HUES48 (cell line): ENCODE data around the gene CTNNA3.

ENCODE experiments used
- H3K27ac ChIP-seq: one replicate; pipeline ENCODE4 v1.7.0; 2013; ENCODE audit warnings: low read depth, low read length, inconsistent platforms
- H3K27me3 ChIP-seq: 2 replicates; pipeline ENCODE4 v1.6.1; 2013; ENCODE audit warnings: mild to moderate bottlenecking, low read length; ENCODE audit not compliant: control insufficient read depth, insufficient read depth
- H3K36me3 ChIP-seq: 2 replicates; pipeline ENCODE4 v1.6.1; 2013; ENCODE audit warnings: low read length; ENCODE audit not compliant: control insufficient read depth, insufficient read depth
- H3K4me1 ChIP-seq: 2 replicates; pipeline ENCODE4 v1.6.1; 2013; ENCODE audit warnings: mild to moderate bottlenecking, low read length; ENCODE audit not compliant: control insufficient read depth, insufficient read depth
- H3K4me3 ChIP-seq: 2 replicates; pipeline ENCODE4 v1.5.1; 2013; ENCODE audit warnings: mild to moderate bottlenecking, low read depth, low read length
- H3K9ac ChIP-seq: 2 replicates; pipeline ENCODE4 v1.6.1; 2013; ENCODE audit warnings: mild to moderate bottlenecking, low read depth, low read length, moderate library complexity
- H3K9me3 ChIP-seq: 2 replicates; pipeline ENCODE4 v1.6.1; 2013; ENCODE audit warnings: low read length; ENCODE audit not compliant: control insufficient read depth, insufficient read depth

CTNNA3 gene

DNA sequence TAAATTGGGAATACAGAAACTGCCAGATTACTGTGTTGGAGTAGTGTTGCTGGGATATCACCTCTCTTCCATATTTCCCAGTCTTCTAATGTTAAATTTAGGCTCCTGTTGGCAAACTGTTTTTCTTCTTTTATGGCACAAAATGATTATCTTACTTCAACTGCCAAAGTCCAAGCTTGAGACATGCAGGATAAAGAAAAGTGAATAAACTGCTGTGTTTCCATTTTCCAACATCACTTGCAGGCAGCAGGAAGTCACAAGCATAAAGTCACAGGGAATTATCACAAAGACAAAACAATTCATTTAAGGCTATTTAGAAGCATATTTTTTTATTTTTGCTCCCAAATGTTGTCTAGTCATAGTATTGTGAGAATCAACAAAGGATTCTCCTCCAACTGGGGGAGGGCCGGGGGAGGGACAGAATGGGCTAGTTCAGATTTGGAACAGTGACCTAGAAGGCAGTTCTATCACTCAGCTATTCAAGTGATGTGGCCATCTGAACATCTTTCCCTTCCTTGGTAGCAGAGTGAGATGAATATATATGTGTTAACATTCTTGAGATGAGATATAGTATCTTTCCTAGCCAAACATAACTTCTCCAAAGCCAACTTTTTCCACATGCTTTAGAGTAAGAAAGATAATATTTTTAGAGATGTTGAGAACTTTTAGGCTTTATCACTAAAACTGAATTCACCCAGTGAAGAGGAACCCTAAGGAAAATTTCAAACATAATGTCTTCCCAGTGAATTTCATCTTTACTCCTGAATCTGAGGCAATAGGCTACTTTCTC is 364.7 kb downstream of the CTNNA3 start:
- Histone ChIP-seq H3K9ac (no peak overlapping the region), H3K27ac (no peak overlapping the region), H3K9me3 (no peaks in the 10 kb centered on the region), H3K4me3 (no peak overlapping the region), H3K4me1 (no peaks in the 10 kb centered on the region), H3K36me3 (no peaks in the 10 kb centered on the region), H3K27me3 (no peaks in the 10 kb centered on the region)

DNA sequence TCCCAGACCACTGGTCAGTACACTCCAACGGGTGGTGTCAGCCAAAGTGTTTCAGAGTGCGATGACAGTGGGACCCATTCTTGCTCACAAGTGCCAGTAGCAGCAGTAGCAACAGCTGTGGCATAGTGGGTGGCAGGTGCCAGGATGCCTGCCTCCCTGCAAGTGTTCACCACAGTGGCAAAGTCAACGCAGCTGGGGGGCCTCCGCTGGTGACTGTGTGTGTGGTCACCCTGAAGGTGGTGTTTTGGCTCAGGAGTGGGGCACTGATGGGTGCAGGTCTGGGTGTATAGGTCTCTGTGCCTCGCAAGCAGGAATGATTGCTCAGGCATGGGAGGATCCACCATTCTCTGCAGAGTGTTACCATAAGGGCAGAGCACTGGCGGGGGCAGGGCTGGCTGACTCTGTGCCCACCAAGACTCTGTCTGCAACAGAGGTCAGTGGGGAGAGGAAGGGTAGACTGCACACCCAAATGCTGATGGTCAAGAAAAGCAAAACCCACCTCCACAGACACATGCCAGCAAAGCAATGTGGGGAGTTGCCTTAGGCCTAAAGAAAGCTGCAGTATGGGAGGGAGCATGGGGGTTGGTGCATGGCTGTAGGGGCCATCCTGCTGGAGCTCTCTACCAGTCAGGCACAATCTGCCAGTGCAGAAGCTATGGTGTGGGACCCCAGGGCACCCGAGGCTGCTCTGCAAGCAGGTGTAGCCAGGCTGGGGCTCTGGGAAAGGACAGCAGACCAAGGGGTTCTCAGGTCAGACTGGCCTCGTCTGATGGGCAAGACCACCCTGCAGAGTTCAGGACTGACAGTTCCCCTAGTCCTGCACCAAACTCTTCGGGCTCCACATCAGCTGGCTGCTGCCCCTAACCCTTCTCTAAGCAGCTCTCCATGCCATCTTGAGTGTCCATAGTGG is 368.1 kb downstream of the CTNNA3 start:
- Histone ChIP-seq H3K27ac (no peak overlapping the region), H3K4me3 (no peak overlapping the region), H3K36me3 (no peaks in the 10 kb centered on the region), H3K4me1 (no peaks in the 10 kb centered on the region), H3K9ac (no peak overlapping the region), H3K9me3 (no peaks in the 10 kb centered on the region; the same call in 1 of the 2 replicates), H3K27me3 (no peaks in the 10 kb centered on the region)

GRCh38 chr10:67319976-67320375 is 376.0 kb downstream of the CTNNA3 start:
- Histone ChIP-seq H3K4me3 (no peak overlapping the region), H3K9me3 (no peaks in the 10 kb centered on the region; the same call in 1 of the 2 replicates), H3K36me3 (no peaks in the 10 kb centered on the region), H3K4me1 (no peaks in the 10 kb centered on the region), H3K9ac (no peak overlapping the region), H3K27ac (no peak overlapping the region), H3K27me3 (no peaks in the 10 kb centered on the region)

GRCh38 chr10:67308912-67309311 is 387.1 kb downstream of the CTNNA3 start:
- Histone ChIP-seq H3K27ac (no peak overlapping the region), H3K4me1 (no peaks in the 10 kb centered on the region), H3K4me3 (no peak overlapping the region), H3K36me3 (no peaks in the 10 kb centered on the region), H3K27me3 (no peaks in the 10 kb centered on the region), H3K9ac (no peak overlapping the region), H3K9me3 (no peaks in the 10 kb centered on the region; the same call in 1 of the 2 replicates)

DNA sequence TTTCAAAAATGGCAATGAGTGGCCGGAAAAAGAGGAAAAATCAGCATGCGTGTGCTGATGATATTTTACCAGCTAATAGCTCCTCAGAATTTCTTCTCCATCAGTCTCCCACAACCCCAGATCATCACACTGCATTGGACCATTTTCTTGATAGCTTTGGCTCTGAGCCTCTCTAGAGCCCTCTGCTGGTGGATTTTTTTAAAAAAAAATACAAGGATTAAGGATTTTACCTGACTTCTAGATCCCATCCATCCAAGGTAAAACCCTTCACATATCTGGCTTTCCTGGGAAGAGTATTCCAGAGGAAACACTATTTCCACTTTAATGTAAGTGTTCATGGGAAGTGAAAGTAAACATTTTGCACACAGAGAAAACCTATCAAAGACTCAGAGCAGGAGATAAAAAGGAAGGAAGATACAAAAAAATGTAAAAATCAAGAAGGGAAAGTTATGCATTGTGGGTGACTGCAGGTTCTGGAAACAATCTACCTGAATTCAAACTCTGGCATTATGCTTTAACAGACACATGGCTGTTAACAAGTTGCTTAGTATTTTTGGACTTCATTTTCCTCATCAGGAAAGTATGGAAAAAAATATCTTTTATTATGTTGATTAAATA is 389.3 kb downstream of the CTNNA3 start:
- no peaks in the 10 kb centered on the region for H3K27me3 ChIP-seq
- H3K9me3 ChIP-seq, result no peaks in the 10 kb centered on the region; the same call in 1 of the 2 replicates
- no peak overlapping the region for H3K9ac ChIP-seq
- no peaks in the 10 kb centered on the region for H3K4me1 ChIP-seq
- no peaks in the 10 kb centered on the region for H3K36me3 ChIP-seq
- no peak overlapping the region for H3K27ac ChIP-seq
- no peak overlapping the region for H3K4me3 ChIP-seq

DNA sequence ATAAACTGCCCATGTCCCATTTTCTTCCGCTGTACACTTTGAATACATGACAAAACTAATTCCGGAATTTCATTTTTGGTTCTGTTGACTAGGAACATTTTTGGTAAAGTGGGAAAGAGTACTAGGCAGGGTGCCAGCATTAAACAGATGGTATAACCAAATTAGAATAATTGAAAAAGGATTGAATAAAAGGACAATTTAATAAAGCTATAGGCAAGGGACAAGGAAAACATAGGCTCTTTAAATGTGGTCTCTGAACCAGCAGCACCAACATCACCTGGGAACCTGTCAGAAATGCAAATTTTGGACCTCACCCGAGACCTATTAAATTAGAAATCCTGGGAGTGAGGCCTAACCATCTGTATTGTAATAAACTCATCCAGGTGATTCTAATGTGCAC is 393.3 kb downstream of the CTNNA3 start:
- H3K4me1 ChIP-seq, result no peaks in the 10 kb centered on the region
- H3K4me3 ChIP-seq, result no peak overlapping the region
- H3K27me3 ChIP-seq, result no peaks in the 10 kb centered on the region
- no peak overlapping the region for H3K9ac ChIP-seq
- no peaks in the 10 kb centered on the region for H3K9me3 ChIP-seq
- no peak overlapping the region for H3K27ac ChIP-seq
- no peaks in the 10 kb centered on the region for H3K36me3 ChIP-seq

DNA sequence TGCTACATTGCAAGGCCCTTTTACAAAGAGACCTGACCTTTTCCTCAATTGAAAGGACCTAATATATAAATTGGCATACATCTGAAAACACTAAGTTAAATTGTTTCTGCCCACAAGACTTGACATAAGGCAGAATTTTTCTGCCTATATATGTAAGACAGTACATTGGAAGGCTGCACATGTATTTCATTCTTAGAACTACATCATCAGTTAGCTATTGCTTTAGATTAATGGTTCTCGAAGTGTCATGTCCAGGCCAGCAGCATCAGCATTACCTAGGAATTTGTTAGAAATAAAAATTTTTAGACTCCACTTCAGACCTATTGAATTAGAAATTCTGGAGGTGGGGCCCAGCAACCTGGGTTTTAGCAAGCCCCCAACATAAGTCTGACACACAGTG is 396.2 kb downstream of the CTNNA3 start:
- no peaks in the 10 kb centered on the region for H3K4me1 ChIP-seq
- no peak overlapping the region for H3K4me3 ChIP-seq
- H3K9me3 ChIP-seq, result no peaks in the 10 kb centered on the region
- no peak overlapping the region for H3K27ac ChIP-seq
- no peaks in the 10 kb centered on the region for H3K36me3 ChIP-seq
- no peak overlapping the region for H3K9ac ChIP-seq
- H3K27me3 ChIP-seq, result no peaks in the 10 kb centered on the region

DNA sequence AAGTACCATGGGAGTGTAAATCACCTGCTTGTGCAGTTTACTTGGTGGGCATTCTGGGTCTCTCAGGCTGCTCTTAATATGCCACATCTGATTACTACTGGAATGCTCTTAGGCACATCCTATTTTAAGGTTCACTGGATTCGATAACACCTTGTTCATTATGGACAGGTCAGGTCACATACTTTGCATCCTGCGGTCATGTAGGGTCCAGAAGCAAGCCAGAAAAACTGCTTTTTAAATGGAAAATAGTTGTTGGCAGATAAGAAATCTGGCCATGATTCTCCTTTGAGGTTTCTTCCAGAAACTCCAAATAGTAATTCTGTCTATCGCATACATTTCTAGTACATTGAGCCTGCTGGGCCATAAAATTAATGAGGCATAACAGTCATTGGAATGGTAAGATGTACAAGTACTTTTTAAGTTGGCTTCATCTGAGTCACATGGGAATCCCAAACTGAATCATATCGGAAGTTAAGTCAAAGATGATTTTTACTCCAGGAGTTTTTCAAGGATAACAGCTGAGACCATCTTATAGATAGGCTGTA is 398.3 kb downstream of the CTNNA3 start:
- no peak overlapping the region for H3K9ac ChIP-seq
- no peaks in the 10 kb centered on the region for H3K36me3 ChIP-seq
- no peaks in the 10 kb centered on the region for H3K4me1 ChIP-seq
- H3K27ac ChIP-seq, result no peak overlapping the region
- no peaks in the 10 kb centered on the region for H3K9me3 ChIP-seq
- H3K27me3 ChIP-seq, result no peaks in the 10 kb centered on the region
- no peak overlapping the region for H3K4me3 ChIP-seq

- H3K27me3 ChIP-seq, result no peaks in the 10 kb centered on the region
- H3K4me3 ChIP-seq, result no peak overlapping the region
- H3K4me1 ChIP-seq, result no peaks in the 10 kb centered on the region
- no peak overlapping the region for H3K27ac ChIP-seq
- H3K9ac ChIP-seq, result no peak overlapping the region
- H3K36me3 ChIP-seq, result no peaks in the 10 kb centered on the region
- H3K9me3 ChIP-seq, result no peaks in the 10 kb centered on the region
Measured at GRCh38 chr10:67296926-67297325, 399.1 kb downstream of the CTNNA3 start.

- no peak overlapping the region for H3K4me3 ChIP-seq
- no peak overlapping the region for H3K9ac ChIP-seq
- H3K27ac ChIP-seq, result no peak overlapping the region
- H3K9me3 ChIP-seq, result no peaks in the 10 kb centered on the region
- no peaks in the 10 kb centered on the region for H3K27me3 ChIP-seq
- peaks cover 16% of the 10 kb centered on the region for H3K4me1 ChIP-seq
- no peaks in the 10 kb centered on the region for H3K36me3 ChIP-seq
Measured at GRCh38 chr10:67288688-67289410, 407.1 kb downstream of the CTNNA3 start.
